B cell (primary cell): ENCODE data around the gene HIRIP3. TPM values are rescaled to one million over a fixed set of nuclear protein-coding genes. Genes with fewer than 3 reads are reported as not detected.

ENCODE experiments used
- ATAC-seq: fragments of 200-7000 bp; cut with Tn5 transposase; one replicate; pipeline ENCODE4 v1.10.0; 2021; ENCODE audit warnings: low read depth, mild to moderate bottlenecking, moderate number of reproducible peaks, moderate library complexity
- CTCF ChIA-PET: fragments of 350-600 bp; sonication (Branson Sonifier 250); formaldehyde crosslinking; loops from one replicate; lab custom pipeline; 2021; ENCODE audit warnings: antibody characterized with exemption, inconsistent platforms; lab: Charles Lee
- POLR2A ChIA-PET: fragments of 350-600 bp; sonication (Branson Sonifier 250); formaldehyde crosslinking; loops from one replicate; lab custom pipeline; 2021; ENCODE audit warnings: antibody characterized with exemption; lab: Charles Lee
- DNase-seq: peaks from one replicate; pipeline ENCODE4 v3.0.0; 2013
- H2AFZ ChIP-seq: 2 replicates; pipeline ENCODE4 v1.6.1; 2012; ENCODE audit warnings: mild to moderate bottlenecking, low read depth, low read length; ENCODE audit not compliant: insufficient read depth, poor library complexity, severe bottlenecking
- H3K27ac ChIP-seq, 2 donors: 1 replicate in 1 of 2; 2 replicates in 1 of 2; pipeline ENCODE4 v1.5.1; 2012 to 2013; ENCODE audit warnings: low read length in 2 of 2, mild to moderate bottlenecking in 2 of 2, moderate library complexity in 1 of 2
- H3K27me3 ChIP-seq, 4 experiments: fragments of 200-600 bp in 1 of 4; sonication (generic) in 1 of 4; replicated peaks in 1 of 4; 1 replicate in 2 of 4; 2 replicates in 2 of 4; pipeline versions ENCODE4 v1.6.1 to v1.7.0; 2013 to 2016; ENCODE audit warnings: low read length in 3 of 4, mild to moderate bottlenecking in 2 of 4, mixed read lengths in 1 of 4, moderate library complexity in 1 of 4; ENCODE audit not compliant: insufficient read depth in 4 of 4, control insufficient read depth in 3 of 4; ENCODE audit errors: control extremely low read depth in 1 of 4
- H3K36me3 ChIP-seq, 2 experiments: replicated peaks in 1 of 2; 1 replicate in 1 of 2; 2 replicates in 1 of 2; pipeline versions ENCODE4 v1.6.1 to v1.7.1; 2013; ENCODE audit warnings: low read length in 1 of 2; ENCODE audit not compliant: insufficient read depth in 2 of 2, control insufficient read depth in 1 of 2; ENCODE audit errors: control extremely low read depth in 1 of 2, extremely low read depth in 1 of 2
- H3K4me1 ChIP-seq, 2 donors: fragments of 200-600 bp in 1 of 2; sonication (generic) in 1 of 2; 1 replicate in 1 of 2; 2 replicates in 1 of 2; pipeline versions ENCODE4 v1.5.1 to v1.6.1; 2013 to 2017; ENCODE audit warnings: low read length in 2 of 2; ENCODE audit not compliant: control insufficient read depth in 2 of 2, insufficient read depth in 2 of 2
- H3K4me2 ChIP-seq: replicated peaks from 2 replicates; pipeline ENCODE3; 2012; ENCODE audit warnings: mild to moderate bottlenecking, low read depth, low read length; ENCODE audit not compliant: poor library complexity, severe bottlenecking
- H3K4me3 ChIP-seq, 5 experiments: fragments of 200-600 bp in 1 of 5; sonication (generic) in 1 of 5; 1 replicate in 3 of 5; 2 replicates in 2 of 5; pipeline versions ENCODE4 v1.5.1 to v1.7.0; 2011 to 2016; ENCODE audit warnings: low read length in 4 of 5, mild to moderate bottlenecking in 4 of 5, low read depth in 2 of 5, control low read depth in 1 of 5, moderate library complexity in 1 of 5; ENCODE audit not compliant: insufficient read depth in 1 of 5; ENCODE audit errors: control extremely low read depth in 1 of 5, extremely low read depth in 1 of 5
- H3K79me2 ChIP-seq: fragments of 200-600 bp; sonication (generic); one replicate; pipeline ENCODE4 v1.6.0; 2016; ENCODE audit warnings: low read length; ENCODE audit not compliant: control insufficient read depth, insufficient read depth
- H3K9ac ChIP-seq: fragments of 200-600 bp; sonication (generic); 2 replicates; pipeline ENCODE4 v1.6.1; 2017; ENCODE audit warnings: mild to moderate bottlenecking, low read length, moderate library complexity
- H3K9me3 ChIP-seq, 3 donors: one replicate each; pipeline versions ENCODE4 v1.6.1 to v1.7.1; 2013; ENCODE audit warnings: low read length in 2 of 3; ENCODE audit not compliant: control insufficient read depth in 2 of 3, insufficient read depth in 1 of 3; ENCODE audit errors: control extremely low read depth in 1 of 3
- H4K20me1 ChIP-seq: 2 replicates; pipeline ENCODE4 v1.6.0; 2012; ENCODE audit warnings: mild to moderate bottlenecking, low read length; ENCODE audit not compliant: insufficient read depth, control insufficient read depth, poor library complexity, severe bottlenecking
- H3K27ac Mint-ChIP-seq: one replicate; pipeline ENCODE4 v1.8.0; 2021; ENCODE audit warnings: mixed read lengths
- H3K27me3 Mint-ChIP-seq: one replicate; pipeline ENCODE4 v1.8.0; 2021; ENCODE audit warnings: mixed read lengths
- H3K4me1 Mint-ChIP-seq: one replicate; pipeline ENCODE4 v1.8.0; 2021; ENCODE audit warnings: mixed read lengths
- H3K4me3 Mint-ChIP-seq: one replicate; pipeline ENCODE4 v1.8.0; 2021; ENCODE audit warnings: mixed read lengths
- H3K9me3 Mint-ChIP-seq: one replicate; pipeline ENCODE4 v1.8.0; 2022; ENCODE audit warnings: mixed read lengths; ENCODE audit not compliant: insufficient read depth
- EZH2 ChIP-seq: IDR thresholded peaks from 2 replicates; pipeline ENCODE4 v1.6.1; 2012; ENCODE audit warnings: borderline replicate concordance, low read depth, mild to moderate bottlenecking, moderate library complexity, low read length; ENCODE audit not compliant: insufficient read depth, poor library complexity, severe bottlenecking
- WGBS: methylation state at CpG from one replicate; pipeline ENCODE4 v1.1.5; 2013; ENCODE audit warnings: missing lambda C conversion rate; ENCODE audit not compliant: insufficient coverage; 5-methylcytosine and 5-hydroxymethylcytosine counted together
- intact Hi-C: fragments of 100-400 bp; cut with micrococcal nuclease; formaldehyde crosslinking; loops from one replicate; pipeline ENCODE4 v1.10.0; 2022
- polyA plus RNA-seq: library from polyadenylated mRNA; depleted of rRNA; stranded (reverse); fragments of >200 nt; gene quantifications from 2 replicates; pipeline ENCODE4 v1.2.3, GENCODE V29; 2012
- total RNA-seq, 2 donors: library from RNA; stranded (reverse); fragments of 120-200 nt in 1 of 2; gene quantifications; 1 replicate in 1 of 2; 2 replicates in 1 of 2; pipeline versions ENCODE4 v1.2.3 to v1.2.4, GENCODE V29; 2013 to 2022
- TF ChIP-seq, protein P1 (sequence below): fragments of 200-600 bp; IDR thresholded peaks from one replicate; pipeline ENCODE4 v1.8.0; 2022; ENCODE audit warnings: antibody characterized with exemption, mild to moderate bottlenecking

The HIRIP3 gene
- total and polyA plus RNA-seq, 2 donors (not counting 1 experiment from before 2014, with no cell fraction given), result 12.2 to 13.9 TPM

GRCh38 chr16:30030011-30030685, 34.7 kb upstream of the HIRIP3 start:
- intact Hi-C loops, result no loop called here
- CTCF ChIA-PET, result interaction anchor here (1.5 to 3.3 kb wide), 3 partner anchors 9 to 24 kb away, joined by 4 to 18 read pairs (median 5); no protein-coding TSS in a partner anchor
- Mint-ChIP-seq H3K27ac (no peak overlapping the region), H3K9me3 (no peaks in the 10 kb centered on the region), H3K4me1 (peaks cover 10% of the 10 kb centered on the region), H3K27me3 (peaks cover 55% of the 10 kb centered on the region), H3K4me3 (peak overlapping the region; percentile 5)
- POLR2A ChIA-PET, result no interaction called here
- H3K27me3 ChIP-seq, result peaks cover 0 to 66% (median 29%) of the 10 kb centered on the region in 4 experiments
- H3K27ac ChIP-seq, result no peak overlapping the region
- H3K79me2 ChIP-seq, result no peaks in the 10 kb centered on the region
- peaks cover 0 to 15% (median 0%) of the 10 kb centered on the region in 3 donors for H3K9me3 ChIP-seq
- no peaks in the 10 kb centered on the region for H3K36me3 ChIP-seq
- WGBS, result 27% methylated on average over 19 of the region's 23 CpGs
- no peak overlapping the region for H3K4me3 ChIP-seq
- H2AFZ ChIP-seq, result no peak overlapping the region
- no peak overlapping the region for H3K9ac ChIP-seq
- peaks cover 10 to 21% of the 10 kb centered on the region in 2 donors for H3K4me1 ChIP-seq
- no peak for DNase-seq
- ATAC-seq, result no peak
- TF ChIP-seq, protein P1, sequence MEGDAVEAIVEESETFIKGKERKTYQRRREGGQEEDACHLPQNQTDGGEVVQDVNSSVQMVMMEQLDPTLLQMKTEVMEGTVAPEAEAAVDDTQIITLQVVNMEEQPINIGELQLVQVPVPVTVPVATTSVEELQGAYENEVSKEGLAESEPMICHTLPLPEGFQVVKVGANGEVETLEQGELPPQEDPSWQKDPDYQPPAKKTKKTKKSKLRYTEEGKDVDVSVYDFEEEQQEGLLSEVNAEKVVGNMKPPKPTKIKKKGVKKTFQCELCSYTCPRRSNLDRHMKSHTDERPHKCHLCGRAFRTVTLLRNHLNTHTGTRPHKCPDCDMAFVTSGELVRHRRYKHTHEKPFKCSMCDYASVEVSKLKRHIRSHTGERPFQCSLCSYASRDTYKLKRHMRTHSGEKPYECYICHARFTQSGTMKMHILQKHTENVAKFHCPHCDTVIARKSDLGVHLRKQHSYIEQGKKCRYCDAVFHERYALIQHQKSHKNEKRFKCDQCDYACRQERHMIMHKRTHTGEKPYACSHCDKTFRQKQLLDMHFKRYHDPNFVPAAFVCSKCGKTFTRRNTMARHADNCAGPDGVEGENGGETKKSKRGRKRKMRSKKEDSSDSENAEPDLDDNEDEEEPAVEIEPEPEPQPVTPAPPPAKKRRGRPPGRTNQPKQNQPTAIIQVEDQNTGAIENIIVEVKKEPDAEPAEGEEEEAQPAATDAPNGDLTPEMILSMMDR, result no peak
- TF ChIP-seq EZH2, result no peak
- H3K4me2 ChIP-seq, result peak overlapping the region; percentile 56
- H4K20me1 ChIP-seq, result no peaks in the 10 kb centered on the region

- peak; percentile 45 for ATAC-seq
- H3K79me2 ChIP-seq, result no peaks in the 10 kb centered on the region
- no peak overlapping the region for H3K9ac ChIP-seq
- H3K9me3 ChIP-seq, result peaks cover 0 to 15% (median 0%) of the 10 kb centered on the region in 3 donors
- peaks cover 0 to 61% (median 28%) of the 10 kb centered on the region in 4 experiments for H3K27me3 ChIP-seq
- H3K27ac ChIP-seq, result no peak overlapping the region
- ChIA-PET CTCF (no interaction called here), POLR2A (no interaction called here)
- H3K4me3 ChIP-seq, result no peak overlapping the region
- peaks cover 53% of the 10 kb centered on the region for H3K27me3 Mint-ChIP-seq
- no peak for DNase-seq
- H3K4me1 Mint-ChIP-seq, result peaks cover 10% of the 10 kb centered on the region
- no peaks in the 10 kb centered on the region for H4K20me1 ChIP-seq
- H2AFZ ChIP-seq, result no peak overlapping the region
- peaks cover 10 to 21% of the 10 kb centered on the region in 2 donors for H3K4me1 ChIP-seq
- H3K36me3 ChIP-seq, result no peaks in the 10 kb centered on the region
- H3K9me3 Mint-ChIP-seq, result no peaks in the 10 kb centered on the region
- no peak overlapping the region for H3K27ac Mint-ChIP-seq
- H3K4me3 Mint-ChIP-seq, result no peak overlapping the region
- TF ChIP-seq EZH2, result no peak
- TF ChIP-seq, protein P1, result no peak
- intact Hi-C loops, result no loop called here
- 15% methylated on average over 14 of the region's 18 CpGs for WGBS
- H3K4me2 ChIP-seq, result no peak overlapping the region
Observed at GRCh38 chr16:30028438-30029076, 33.1 kb upstream of the HIRIP3 start.
